ENCODE results near the gene C15orf62.

Gene C15orf62, protein sequence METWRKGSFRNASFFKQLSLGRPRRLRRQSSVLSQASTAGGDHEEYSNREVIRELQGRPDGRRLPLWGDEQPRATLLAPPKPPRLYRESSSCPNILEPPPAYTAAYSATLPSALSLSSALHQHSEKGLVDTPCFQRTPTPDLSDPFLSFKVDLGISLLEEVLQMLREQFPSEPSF

DNA sequence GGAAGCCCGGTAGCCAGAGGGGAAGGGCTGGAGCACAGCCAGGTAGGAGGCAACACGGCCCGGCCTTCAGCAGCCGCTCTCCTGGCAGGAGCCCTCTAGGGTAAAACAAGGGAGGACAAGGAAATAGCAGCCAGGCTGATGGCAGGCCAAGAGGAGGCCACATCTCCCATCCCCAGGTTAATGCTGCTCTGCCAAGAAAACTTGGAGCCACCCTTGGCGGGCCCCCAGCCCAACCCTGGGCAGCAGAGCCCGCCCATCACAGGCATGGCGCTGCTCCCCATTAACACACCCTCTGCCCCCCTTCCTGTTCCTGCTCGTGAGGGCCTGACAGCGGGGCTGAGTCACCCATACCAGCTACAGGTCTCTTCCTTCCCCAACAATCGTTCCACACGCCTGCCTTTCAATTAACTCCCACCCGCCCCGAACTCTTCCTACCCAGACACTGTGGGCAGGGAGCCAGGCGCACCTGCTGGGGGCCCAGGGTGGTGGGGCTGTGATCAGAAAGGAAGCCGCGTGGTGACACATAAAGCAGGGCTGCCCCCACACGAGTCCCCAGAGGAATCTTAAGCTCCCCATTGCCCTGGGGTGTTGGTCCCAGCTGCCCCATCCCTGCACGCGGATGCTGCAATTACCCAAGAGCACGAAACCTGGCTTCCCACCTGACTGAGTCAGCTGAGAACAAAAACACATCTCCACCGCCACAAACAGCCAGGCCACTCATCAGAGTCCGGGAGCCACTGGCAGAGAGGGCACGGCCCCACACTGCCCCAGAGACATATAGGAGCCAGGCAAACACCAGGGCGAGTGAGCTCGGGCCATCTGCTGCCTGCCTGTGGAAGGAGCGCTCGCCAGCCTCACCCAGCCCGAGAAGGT, at the start of gene C15orf62:
C15orf62 (plus strand) TSS at position 707 of the 873 bp plus-strand sequence. CDS start 516 bp downstream, outside the sequence.
- DNase-seq (ENCODE audit: low read depth) = no peak

DNA sequence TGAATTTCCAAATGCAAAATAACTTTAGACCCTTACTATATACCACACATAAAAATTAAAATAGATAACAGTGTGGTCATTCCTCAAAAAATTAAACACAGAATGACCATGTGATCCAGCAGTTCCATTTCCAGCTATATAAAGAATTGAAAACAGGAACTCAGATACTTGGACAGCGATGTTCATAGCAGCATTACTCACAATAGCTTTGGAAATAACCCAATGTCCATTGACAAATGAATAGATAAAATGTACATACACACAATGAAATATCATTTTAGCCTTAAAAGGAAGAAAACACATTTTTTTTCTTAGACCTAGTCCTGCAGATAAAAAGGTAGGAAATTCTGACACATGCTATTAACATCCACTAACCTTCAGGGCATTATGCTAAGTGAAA, 48.1 kb upstream of the C15orf62 start:
- no peak for DNase-seq (ENCODE audit: low read depth)

DNA sequence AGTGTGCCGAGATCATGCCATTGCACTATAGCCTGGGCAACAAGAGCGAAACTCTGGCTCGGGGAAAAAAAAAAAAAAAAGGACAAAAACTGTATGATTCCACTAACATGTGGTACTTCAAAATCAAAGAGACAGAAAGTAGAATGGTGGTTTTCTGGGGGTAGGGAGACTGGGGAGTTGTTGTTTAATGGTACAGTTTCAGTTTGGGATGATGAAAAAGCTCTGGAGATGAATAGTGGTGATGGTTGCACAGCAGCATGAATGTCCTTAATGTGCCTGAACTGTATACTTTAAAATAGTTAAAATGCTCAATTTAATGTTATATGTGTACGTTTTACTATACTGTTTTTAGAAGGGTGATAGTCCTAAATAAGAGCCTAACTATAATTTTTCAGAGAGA, 47.4 kb upstream of the C15orf62 start:
- no peak for DNase-seq (ENCODE audit: low read depth)

DNA sequence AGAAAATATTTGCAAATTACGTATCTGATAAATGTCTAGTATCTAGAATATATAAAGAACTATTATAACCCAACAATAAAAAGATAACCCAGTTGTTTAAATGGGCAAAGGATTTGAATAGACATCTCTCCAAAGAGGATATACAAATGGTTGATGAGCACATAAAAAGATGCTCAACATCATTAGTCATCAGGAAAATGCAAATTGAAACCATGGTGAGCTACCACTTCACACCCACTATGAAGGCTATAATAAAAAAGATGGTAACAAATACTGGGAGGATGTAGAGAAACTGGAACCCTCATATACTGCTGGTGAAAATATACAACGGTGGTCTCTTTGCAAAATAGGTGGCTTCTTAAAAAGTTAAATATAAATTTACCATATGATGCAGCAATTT, 46.8 kb upstream of the C15orf62 start:
- DNase-seq (ENCODE audit: low read depth) = peak; percentile 9

DNA sequence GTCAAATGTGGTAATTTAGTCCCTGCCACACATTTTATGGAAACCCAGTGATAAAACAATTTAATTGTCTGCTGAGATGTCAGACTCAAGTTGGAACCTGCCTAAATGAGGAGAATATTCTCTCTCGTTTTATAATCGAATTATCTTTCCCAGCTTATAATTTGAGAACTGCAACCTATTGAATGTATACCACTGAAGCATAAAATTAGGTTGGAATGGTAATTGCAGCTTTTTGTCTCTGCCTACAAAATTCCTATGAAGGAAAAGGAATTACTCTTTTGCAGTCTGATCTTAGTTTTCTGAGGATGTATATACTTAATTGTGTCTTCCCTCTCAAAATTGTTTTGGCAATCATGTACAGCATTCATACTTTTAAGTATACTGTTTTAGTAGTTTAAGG, 45.9 kb upstream of the C15orf62 start:
- DNase-seq (ENCODE audit: low read depth) = no peak

DNA sequence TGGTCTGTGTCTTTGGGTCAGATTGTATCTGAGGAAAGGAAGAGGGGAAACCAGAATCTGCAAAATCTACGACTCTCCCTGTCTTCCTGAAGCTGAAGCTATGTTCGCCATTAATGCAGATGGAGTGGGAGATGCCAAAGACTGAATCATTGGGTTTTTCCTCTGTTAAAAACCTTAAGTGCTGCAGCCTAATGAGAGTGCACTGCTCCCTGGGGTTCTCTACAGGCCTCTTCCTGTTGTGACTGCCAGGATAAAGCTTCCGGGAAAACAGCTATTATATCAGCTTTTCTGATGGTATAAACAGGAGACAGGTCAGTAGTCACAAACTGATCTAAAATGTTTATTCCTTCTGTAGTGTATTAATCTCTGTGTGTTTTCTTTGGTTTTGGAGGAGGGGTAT, 38.7 kb upstream of the C15orf62 start:
- DNase-seq (ENCODE audit: low read depth) = no peak

DNA sequence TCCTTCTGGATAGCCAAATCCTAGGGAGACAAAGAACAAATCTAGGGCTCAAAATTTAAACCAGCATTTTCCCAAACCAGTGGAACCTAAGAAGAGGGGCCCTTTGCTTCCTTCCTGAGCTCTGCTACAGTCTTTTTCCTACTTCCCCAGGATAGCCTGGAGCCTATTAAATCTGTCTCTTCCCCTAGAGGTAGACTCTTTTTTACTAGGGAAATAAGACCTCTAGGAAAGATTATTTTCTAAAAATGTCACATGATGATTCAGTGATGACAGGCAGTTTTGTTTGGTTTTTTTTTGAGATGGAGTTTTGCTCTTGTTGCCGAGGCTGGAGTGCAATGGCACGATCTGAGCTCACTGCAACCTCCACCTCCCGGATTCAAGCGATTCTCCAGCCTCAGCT, 33.2 kb upstream of the C15orf62 start:
- no peak for DNase-seq (ENCODE audit: low read depth)

DNA sequence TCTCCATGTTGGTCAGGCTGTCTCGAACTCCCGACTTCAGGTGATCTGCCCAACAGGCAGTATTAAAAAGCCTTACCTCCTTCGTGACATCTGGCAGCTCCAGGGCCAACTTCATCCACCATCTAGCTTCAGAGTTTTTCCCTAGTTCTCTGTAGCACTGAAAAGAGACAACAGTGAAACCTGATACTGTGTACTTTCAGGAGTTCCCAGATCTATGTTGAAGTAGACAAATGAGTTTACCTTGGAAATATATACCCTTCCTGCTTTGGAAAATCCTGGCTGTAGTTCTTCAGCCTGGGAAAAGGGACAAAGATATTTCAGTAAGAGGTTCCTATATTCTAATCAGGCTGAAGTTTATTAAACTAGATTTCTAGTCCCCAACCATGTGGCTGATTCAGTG, 32.7 kb upstream of the C15orf62 start:
- DNase-seq (ENCODE audit: low read depth) = no peak

DNA sequence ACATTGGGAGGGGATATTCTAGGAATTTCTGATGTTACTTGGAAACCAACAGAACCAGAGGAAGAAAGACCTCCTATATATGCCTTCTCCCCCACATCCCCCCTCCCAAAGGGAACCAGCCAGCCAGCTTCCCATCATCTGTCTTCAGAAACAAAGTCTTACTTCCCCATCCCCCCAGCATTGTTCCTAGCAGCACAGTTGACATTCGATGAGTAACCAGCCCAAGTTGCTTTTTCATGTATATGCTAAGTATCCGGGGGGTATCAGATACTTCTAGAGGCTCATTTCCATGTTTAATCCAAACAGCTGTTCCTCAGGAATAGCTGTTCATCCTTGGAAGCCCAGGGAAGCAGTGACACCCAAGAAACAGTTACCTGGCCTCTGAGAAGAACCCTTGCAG, 30.7 kb upstream of the C15orf62 start:
- DNase-seq (ENCODE audit: low read depth) = no peak

DNA sequence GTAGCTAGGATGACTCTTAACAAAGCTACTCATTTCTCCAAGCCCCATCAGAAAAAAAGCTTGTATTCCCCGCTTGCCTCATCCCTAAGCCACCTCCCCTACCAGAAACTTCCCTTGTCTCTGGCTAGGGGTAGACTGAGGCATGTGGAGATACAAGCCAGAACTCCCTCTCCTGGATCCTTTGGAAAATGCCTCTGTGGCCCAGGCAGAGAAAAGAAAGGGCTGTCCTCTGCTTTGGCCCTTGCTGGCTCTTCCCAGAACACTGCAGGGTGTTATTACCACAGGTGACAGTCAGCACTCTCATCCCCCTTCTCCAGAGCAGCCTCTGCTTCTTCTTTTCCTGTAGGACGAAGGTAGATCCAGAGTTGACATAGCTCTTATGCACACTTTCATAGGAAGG, 29.9 kb upstream of the C15orf62 start:
- DNase-seq (ENCODE audit: low read depth) = no peak

DNA sequence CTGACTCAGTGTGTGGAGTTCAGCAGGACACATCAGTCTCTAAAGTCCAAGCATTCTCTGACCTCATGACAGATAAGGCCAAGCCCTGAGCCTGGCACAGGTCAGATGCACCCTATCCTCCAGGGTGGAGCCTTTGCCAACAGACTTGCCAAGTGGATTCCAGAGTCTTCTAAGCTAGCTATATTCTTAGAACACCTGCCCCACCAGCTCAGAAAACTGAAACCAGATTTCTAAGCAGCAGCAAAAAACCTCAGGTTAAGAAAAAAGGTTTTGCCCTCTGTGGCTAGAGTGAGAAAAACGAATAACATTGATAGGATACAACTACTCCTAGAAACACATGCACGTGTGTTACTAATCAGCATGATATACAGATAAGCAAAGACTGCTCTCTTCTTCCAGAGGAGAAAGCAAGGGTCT, 26.3 kb upstream of the C15orf62 start:
- DNase-seq (ENCODE audit: low read depth) = no peak

DNA sequence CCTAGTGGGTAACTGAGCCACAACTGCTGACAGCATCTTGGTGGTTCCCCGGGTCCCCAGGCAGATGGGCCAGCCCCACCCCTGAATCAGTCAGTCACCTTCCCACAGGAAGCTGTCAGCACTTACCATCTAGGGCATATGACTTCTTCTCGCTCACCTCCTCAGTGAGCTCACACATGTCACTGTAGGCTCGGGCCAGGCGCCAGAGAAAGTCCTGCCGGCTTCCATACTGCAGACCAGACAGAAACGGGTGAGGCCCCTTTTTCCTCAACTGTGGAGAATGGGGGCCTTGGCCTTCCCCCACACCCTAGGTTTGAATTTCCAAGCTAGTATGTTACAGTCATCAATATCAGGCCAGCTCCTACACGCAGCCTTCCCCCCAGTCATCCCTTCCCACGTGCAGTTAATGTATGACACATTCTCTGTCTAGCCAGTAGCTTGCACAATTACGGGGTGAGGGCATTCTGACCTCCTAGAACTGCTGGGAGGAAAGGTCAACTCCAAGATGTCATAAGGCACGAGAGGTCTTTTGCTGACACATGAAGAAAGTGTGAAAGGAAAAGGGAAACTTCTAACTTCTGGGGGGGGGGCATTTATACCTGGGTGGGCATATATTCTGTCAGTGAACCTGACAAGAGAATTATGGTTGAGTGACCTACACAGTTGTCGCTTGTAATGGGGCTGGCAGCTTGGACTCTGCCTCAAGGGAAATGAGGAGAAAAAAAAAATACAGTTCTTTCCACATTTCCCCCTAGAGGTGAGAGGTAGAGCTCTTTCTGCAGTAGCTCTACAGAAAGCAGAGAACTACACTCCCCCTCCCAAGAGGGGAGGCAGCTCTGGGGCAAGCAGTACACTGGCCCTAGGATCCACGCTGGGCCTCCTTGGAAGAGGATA, 25.6 kb upstream of the C15orf62 start:
- peak; percentile 60 for DNase-seq (ENCODE audit: low read depth)

DNA sequence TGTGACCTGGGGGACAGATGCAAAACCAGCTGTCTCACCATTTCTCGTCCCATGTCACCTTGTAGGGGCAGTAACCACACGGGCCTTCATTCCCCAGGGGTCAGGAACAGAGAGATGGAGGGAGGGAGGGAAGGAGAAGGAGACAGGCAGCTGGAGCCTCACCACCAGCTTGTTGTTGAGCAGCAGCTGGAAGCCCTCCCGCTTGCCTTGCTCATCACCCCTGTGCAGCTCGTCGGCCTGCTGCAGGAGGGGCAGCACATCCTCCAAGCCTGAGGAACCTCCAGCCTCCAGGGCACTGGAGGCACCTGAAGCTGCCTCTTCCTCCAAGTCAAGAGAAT, 25.0 kb upstream of the C15orf62 start:
- no peak for DNase-seq (ENCODE audit: low read depth)

DNA sequence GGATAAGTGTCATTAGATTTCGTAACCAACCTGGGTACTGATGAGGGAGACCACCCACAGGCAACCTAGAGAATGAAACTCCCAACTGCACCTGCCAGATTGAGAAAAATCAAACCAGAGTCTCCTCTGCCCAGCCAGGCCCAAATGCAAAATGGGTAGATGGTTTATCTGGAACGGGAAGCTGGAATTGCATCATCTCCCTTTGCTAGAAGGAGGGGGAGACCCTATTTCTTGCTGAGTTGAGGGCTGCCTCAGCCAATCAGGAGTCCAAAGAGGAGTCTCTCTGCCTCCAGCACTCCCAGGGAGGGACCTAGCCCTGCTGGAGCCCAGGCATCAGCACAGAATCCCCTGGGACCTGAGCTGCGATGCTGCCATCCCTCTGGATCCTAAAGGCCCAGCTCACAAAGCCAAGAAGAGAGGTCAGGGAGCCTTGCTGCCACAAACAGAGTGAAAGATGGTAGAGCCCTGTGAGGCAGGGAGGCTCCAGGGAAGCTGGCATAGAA, 22.8 kb upstream of the C15orf62 start:
- no peak for DNase-seq (ENCODE audit: low read depth)

DNA sequence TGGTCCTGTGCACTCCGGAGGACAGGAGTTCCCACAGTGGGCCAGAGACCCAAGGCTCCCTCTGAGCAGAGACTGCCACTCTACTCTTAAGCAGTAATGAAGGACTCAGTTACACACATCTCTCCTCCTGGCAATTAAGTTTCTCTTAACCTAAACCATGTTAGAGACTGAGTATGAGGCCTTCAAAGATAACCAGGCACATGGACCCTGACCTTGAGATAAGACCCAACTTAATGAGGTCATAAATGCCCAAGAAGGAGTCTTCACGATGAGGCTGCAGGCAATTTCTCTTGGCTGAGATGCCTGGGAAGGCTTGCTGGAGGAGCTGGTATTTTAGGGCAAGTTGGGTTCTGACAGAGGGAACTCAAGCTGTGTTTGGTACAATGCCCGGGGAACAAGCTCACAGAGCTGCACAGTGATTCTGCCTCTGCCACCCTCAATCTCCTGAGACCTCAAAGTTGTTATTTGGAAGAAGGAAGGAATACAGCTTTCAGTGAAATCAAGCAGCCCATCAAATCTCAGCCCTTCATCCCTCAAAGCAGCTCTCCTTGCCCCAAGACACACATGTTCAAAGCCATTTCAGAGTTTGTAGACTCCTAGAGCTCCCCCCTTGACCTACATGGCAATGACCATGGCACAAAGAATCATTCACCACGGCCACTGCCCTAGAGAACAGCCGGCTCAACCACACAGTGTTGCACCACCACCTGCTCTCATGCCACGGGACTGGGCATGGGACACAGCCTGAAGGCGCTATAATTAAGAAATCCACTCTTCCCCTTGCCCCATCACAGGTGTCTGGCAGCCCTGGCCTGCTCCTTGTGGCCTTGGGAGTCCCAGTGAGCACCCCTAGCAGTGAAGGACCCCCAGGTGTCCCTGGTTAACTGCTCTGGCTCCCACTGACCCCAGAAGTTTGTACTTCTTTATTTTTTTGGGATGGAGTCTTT, 21.8 kb upstream of the C15orf62 start:
- no peak for DNase-seq (ENCODE audit: low read depth)

DNA sequence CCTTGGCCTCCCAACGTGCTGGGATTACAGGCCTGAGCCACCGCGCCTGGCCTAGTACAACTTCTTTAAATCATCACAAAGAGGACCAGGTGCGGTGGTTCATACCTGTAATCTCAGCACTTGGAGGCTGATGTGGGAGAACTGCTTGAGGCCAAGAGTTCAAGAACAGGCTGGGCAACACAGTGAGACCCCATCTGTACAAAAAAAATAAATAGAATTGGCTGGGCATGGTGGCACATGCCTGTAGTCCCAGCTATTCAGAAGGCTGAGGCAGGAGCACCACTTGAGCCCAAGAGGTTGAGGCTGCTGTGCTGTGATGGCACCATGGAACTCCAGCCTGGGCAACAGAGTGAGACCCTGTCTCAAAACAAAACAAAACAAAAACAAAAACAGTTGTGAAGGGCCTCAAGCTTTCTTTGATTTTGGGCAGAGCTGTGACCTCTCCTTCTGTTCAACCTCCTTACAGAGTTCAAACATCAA, 20.6 kb upstream of the C15orf62 start:
- no peak for DNase-seq (ENCODE audit: low read depth)

DNA sequence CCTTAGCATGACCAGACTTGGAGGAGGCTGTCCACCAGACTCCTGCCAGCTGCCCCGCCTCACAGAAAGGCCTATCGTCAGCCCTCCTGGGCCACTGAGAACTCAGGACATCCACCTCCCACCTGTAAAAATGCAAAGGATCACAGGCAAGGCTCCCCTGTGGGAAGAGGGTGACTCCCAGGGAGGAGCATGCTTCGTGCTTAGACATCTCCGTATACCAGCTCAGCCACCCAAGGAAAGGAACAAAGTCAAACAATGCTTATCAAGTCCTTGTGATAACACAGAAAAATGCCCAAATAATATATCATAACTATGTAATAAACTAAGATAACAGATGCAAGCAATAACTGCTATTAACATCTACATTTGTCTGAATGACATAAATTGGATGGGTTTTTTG, 18.9 kb upstream of the C15orf62 start:
- no peak for DNase-seq (ENCODE audit: low read depth)

DNA sequence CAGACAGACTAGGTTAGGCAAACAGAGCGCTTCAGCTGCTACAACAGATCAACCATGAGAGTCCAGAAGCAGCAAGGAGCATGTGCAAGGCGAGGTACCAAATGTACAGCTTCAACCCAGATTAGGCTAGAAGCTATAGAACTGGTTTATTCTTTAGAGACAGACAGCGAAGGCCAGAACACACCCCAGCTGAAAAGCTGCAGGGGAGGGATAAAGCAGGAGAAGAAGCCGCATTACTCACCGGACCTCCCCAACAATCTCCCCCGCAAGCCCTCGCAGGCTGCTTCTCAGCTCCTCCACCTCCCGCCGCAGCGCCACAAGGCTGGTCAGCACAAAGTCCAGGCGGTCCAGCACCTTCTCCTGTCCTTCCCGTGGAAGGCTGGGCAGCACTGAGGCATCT, 18.0 kb upstream of the C15orf62 start:
- DNase-seq (ENCODE audit: low read depth) = no peak

DNA sequence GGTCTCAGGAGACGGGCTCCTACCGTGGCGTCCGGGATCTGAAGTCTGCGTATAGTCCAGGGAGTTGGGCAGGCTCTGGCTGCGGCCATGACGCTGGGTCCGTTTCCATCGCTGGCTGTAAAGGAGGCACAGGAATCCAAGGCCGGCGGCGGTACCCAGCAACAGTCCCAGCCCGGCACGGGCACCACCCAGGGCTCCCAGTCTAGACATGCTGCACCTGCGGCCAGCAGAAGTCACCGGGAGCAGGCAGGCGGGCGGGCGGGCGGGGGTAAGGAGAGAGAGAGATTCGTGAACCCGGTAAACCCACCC, 15.3 kb upstream of the C15orf62 start:
- DNase-seq (ENCODE audit: low read depth) = no peak

DNA sequence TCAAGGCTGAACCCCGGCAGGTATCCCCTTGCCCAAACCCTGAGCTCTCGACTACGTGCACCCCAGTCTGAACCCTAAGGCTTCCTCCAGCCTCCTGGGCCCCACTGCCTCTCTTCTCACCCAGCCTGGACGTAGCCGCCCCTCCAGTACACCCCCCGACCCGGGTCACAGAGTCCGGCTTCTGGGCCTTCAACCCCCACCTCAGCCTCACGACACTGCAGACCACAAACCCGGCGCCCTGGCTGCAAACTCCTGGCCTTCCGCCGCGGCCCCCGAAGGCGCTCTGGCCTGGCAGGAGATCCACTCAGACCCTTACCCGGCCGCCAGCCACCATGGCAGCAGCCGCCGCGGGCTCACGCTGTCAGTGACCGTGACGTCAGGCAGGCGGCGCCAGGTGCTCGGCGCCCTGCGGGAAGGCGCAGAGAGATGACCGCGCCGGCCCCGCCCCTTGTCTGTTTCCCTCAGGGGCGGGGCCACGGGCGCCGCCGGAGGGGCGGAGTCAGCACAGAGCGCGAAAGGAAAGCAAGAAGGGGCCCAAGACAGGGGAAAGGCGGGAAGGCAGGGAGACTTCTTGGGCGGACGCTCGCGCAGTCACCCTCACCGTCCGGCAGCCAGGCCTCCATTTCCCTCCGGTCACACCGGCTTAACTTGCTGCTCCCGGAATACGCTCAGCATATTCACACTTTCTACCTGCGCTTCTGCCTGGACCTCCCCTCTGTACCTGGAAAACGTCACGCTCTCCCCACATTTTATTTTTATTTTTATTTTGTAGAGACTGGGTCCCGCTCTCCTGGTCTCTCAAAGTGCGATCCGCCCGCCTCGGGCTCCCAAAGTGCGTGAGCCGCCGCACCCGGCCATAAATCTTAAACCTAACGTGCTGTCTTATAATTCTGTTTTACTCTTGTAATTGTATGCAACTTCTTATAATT, 14.6 kb upstream of the C15orf62 start, which contains the start of gene RMDN3:
RMDN3 (minus strand) TSS at position 372 of the 929 bp plus-strand sequence. CDS start 471 bp downstream, outside the sequence.
- peak; percentile 79 for DNase-seq (ENCODE audit: low read depth)
